Measurements from ENCODE around the gene LIN28B.

LIN28B gene

GRCh38 chr6:105116150-105116549 lies 159.2 kb downstream of the LIN28B start:
- DNase-seq, result no peak

- no peak for DNase-seq
Measured at GRCh38 chr6:105120570-105120969, 163.7 kb downstream of the LIN28B start.

- DNase-seq, result no peak
Measured at GRCh38 chr6:105121981-105122380, 165.1 kb downstream of the LIN28B start.

- no peak for DNase-seq
Measured at GRCh38 chr6:105122717-105123116, 165.8 kb downstream of the LIN28B start.

Data from CD4-positive, alpha-beta T cell treated with Interleukin-17A for 1 hour (primary cell).